ENCODE results near the gene SLC12A4.
"Not testable (repeated sequence)": the region's sequence is repeated elsewhere in the genome, so short reads cannot be mapped to it uniquely, and the experiment has no call there.

The SLC12A4 gene

DNA sequence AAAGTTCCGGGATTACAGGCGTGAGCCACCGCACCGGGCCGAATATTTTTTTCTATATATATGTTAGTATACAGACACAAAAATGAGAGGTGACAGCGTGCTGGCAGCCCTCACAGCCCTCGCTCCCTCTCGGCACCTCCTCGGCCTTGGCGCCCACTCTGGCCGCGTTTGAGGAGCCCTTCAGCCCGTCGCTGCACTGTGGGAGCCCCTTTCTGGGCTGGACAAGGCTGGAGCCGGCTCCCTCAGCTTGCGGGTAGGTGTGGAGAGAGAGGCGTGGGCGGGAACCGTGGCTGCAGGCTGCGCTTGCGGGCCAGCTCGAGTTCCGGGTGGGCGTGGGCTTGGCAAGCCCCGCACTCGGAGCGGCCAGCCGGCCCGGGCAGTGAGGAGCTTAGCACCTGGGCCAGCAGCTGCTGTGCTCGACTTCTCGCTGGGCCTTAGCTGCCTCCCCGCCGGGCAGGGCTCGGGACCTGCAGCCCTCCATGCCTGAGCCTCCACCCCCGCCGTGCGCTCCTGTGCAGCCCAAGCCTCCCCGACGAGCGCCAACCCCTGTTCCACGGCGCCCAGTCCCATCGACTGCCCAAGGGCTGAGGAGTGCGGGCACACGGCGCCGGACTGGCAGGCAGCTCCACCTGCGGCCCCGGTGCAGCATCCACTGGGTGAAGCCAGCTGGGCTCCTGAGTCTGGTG lies 13.7 kb upstream of the SLC12A4 start:
- Histone ChIP-seq H3K27me3 (ENCODE audit: control insufficient read depth, insufficient read depth, low read length) (peaks cover 12% of the 10 kb centered on the region), H3K4me2 (ENCODE audit: low read length) (no peak overlapping the region), H3K4me1 (ENCODE audit: control insufficient read depth, insufficient read depth, low read length) (no peaks in the 10 kb centered on the region), H3K4me3 (ENCODE audit: low read length) (no peak overlapping the region), H3K9ac (ENCODE audit: low read depth, low read length) (no peak overlapping the region), H3K36me3 (ENCODE audit: insufficient read depth, low read length) (no peaks in the 10 kb centered on the region), H3K9me3 (replicated peaks; ENCODE audit: low read length) (no peaks in the 10 kb centered on the region)

GRCh38 chr16:67979955-67980678 lies 11.7 kb upstream of the SLC12A4 start, which contains the start of gene DPEP3:
TSS of gene DPEP3 (minus strand) at chr16:67980499. CDS start at chr16:67980380, 119 bp downstream.
- H3K4me2 ChIP-seq (ENCODE audit: low read length), result no peak within 1 kb of the TSS
- no peaks in the 10 kb centered on the region for H3K36me3 ChIP-seq (ENCODE audit: insufficient read depth, low read length)
- H3K4me1 ChIP-seq (ENCODE audit: control insufficient read depth, insufficient read depth, low read length), result no peaks in the 10 kb centered on the region
- H3K9me3 ChIP-seq (replicated peaks; ENCODE audit: low read length), result no peaks in the 10 kb centered on the region
- peaks cover 27% of the 10 kb centered on the region for H3K27me3 ChIP-seq (ENCODE audit: control insufficient read depth, insufficient read depth, low read length)
- no peak within 1 kb of the TSS for H3K4me3 ChIP-seq (ENCODE audit: low read length)
- H3K9ac ChIP-seq (ENCODE audit: low read depth, low read length), result no peak within 1 kb of the TSS

DNA sequence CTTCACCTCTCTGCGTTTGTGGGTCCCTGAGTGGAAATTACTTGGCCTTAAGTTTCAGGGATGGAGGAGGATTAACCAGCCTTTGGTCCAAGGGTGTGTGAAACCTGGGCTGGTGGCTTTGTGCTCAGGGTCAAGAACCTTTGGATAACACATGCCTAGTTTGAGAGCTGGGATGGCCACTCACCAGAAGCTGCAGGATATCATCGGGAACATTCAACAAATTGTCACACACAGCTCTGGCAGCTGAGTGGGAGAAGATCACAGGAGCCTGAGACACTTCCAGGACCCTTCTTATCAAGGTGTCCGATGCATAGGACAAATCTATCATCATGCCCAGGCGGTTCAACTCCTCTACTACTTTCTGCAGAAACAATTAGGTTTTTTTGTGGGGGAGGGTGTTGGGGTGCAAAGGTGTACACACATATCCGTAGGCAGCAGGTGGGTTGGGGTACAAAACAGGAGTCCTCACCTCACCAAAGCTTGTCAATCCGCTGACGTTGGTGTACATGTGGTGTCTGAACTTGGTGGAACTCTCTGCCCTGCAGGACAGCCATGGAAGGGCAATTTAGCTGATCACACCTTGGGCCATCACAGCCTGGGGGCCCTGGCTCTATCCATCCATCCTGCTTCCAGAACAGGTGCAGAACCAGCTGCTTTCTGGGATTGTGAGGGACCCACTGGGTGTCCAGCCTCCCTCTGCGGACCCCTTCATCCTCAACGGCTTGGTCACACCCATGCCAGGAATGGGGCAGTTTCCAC lies 9.2 kb upstream of the SLC12A4 start:
- Histone ChIP-seq H3K27me3 (ENCODE audit: control insufficient read depth, insufficient read depth, low read length) (peaks cover 27% of the 10 kb centered on the region), H3K9me3 (replicated peaks; ENCODE audit: low read length) (no peaks in the 10 kb centered on the region), H3K4me1 (ENCODE audit: control insufficient read depth, insufficient read depth, low read length) (no peaks in the 10 kb centered on the region), H3K4me2 (ENCODE audit: low read length) (no peak overlapping the region), H3K36me3 (ENCODE audit: insufficient read depth, low read length) (no peaks in the 10 kb centered on the region), H3K4me3 (ENCODE audit: low read length) (no peak overlapping the region), H3K9ac (ENCODE audit: low read depth, low read length) (no peak overlapping the region)

DNA sequence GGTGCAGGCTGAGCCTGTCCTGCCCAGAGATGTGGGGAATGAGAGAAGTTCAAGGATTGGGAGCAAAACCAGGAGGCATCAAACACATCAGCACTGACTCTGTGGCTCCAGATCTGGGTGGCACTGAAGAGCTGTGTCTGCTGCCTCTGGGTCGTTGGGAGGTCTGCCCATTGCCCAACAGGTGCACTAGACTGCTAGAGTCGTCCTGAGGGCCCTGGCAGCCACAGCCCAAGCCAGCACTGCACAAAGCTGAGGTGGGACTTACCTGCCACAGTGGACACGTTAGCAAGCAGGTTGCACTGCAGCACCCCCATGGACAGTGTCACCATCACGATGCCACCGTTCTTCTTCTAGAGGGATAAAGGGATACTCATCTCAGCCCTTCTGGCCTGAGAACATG lies 8.6 kb upstream of the SLC12A4 start:
- no peak overlapping the region for H3K4me3 ChIP-seq (ENCODE audit: low read length)
- H3K4me1 ChIP-seq (ENCODE audit: control insufficient read depth, insufficient read depth, low read length), result no peaks in the 10 kb centered on the region
- no peaks in the 10 kb centered on the region for H3K36me3 ChIP-seq (ENCODE audit: insufficient read depth, low read length)
- no peak overlapping the region for H3K9ac ChIP-seq (ENCODE audit: low read depth, low read length)
- no peak overlapping the region for H3K4me2 ChIP-seq (ENCODE audit: low read length)
- H3K27me3 ChIP-seq (ENCODE audit: control insufficient read depth, insufficient read depth, low read length), result peaks cover 27% of the 10 kb centered on the region
- no peaks in the 10 kb centered on the region for H3K9me3 ChIP-seq (replicated peaks; ENCODE audit: low read length)

- Histone ChIP-seq H3K4me2 (ENCODE audit: low read length) (no peak overlapping the region), H3K9ac (ENCODE audit: low read depth, low read length) (no peak overlapping the region), H3K4me1 (ENCODE audit: control insufficient read depth, insufficient read depth, low read length) (no peaks in the 10 kb centered on the region), H3K36me3 (ENCODE audit: insufficient read depth, low read length) (no peaks in the 10 kb centered on the region), H3K9me3 (replicated peaks; ENCODE audit: low read length) (no peaks in the 10 kb centered on the region), H3K4me3 (ENCODE audit: low read length) (no peak overlapping the region), H3K27me3 (ENCODE audit: control insufficient read depth, insufficient read depth, low read length) (peaks cover 27% of the 10 kb centered on the region)
These were observed 7.8 kb upstream of the SLC12A4 start for GRCh38 chr16:67976205-67976604.

DNA sequence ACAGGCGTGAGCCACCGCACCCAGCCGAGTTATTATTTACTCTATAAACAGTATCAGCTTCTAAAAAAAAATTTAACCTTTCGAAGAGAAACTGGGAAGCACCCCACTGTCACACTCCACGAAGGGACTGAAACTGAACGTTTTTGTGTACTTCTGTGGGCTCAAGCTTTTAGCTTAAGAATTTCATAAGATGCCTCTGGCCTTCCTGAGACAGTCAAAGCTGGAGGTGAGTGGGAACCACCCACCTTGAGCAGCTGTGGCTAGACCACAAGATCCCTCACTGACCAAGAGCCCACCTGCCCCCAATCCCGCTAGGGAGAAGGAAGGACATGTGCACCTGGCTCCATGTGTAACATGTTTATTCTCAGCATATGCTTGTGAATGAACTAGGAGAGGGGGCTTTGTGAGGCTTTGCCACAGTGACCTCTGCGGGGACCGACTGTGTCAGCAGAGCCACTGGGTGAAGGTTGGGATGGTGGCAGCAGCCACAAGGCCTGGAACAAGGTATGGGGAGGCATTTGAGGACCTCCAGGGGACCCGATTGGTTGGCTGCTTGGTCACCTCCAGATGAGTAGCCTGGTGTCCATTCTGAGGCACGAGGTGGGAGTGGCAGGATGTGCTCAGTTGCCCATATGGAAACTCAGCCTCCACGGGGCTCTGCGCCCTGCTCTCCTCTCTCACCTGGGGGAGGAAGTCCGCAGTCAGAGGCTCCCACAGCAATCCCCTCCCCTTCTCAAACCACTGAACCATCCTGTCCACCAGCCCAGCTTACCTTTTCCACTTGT lies 7.1 kb upstream of the SLC12A4 start:
- Histone ChIP-seq H3K4me3 (ENCODE audit: low read length) (no peak overlapping the region), H3K4me2 (ENCODE audit: low read length) (no peak overlapping the region), H3K9ac (ENCODE audit: low read depth, low read length) (no peak overlapping the region), H3K9me3 (replicated peaks; ENCODE audit: low read length) (no peaks in the 10 kb centered on the region), H3K36me3 (ENCODE audit: insufficient read depth, low read length) (no peaks in the 10 kb centered on the region), H3K4me1 (ENCODE audit: control insufficient read depth, insufficient read depth, low read length) (no peaks in the 10 kb centered on the region), H3K27me3 (ENCODE audit: control insufficient read depth, insufficient read depth, low read length) (peaks cover 27% of the 10 kb centered on the region)

DNA sequence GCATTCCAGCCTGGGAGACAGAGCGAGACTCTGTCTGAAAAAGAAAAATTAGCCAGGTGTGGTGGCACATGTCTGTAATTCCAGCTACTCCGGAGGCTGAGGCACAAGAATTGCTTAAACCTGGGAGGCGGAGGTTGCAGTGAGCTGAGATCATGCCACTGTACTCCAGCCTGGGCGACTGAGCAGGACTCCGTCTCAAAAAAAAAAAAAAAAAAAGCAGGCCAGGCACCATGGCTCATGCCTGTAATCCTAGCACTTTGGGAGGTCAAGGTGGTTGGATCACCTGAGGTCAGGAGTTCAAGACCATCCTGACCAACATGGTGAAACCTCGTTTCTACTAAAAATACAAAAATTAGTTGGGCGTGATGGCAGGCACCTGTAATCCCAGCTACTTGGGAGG lies 3.8 kb upstream of the SLC12A4 start:
- not testable (repeated sequence) for H3K36me3 ChIP-seq (ENCODE audit: insufficient read depth, low read length); H3K4me2 ChIP-seq (ENCODE audit: low read length); H3K9ac ChIP-seq (ENCODE audit: low read depth, low read length); H3K4me3 ChIP-seq (ENCODE audit: low read length); H3K4me1 ChIP-seq (ENCODE audit: control insufficient read depth, insufficient read depth, low read length); H3K9me3 ChIP-seq (replicated peaks; ENCODE audit: low read length)
- H3K27me3 ChIP-seq (ENCODE audit: control insufficient read depth, insufficient read depth, low read length), result peaks cover 16% of the 10 kb centered on the region

DNA sequence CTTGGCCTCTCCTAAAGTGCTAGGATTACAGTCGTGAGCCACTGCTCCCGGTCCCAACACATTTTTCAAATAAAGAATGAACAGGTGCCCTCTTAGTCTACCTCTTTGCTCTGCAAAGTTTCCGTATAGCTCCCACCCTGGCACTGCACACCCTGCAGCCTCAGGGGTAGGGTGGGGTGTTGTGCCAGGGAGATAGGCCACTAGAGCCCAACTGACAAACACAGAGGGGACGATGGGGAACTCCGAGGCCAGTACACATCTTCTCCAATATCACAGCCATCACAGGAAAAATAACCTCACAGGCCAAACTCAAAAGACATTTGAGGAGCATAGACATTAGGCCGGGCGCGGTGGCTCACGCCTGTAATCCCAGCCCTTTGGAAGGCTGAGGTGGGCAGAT lies 2.7 kb upstream of the SLC12A4 start:
- peaks cover 5% of the 10 kb centered on the region for H3K27me3 ChIP-seq (ENCODE audit: control insufficient read depth, insufficient read depth, low read length)
- H3K36me3 ChIP-seq (ENCODE audit: insufficient read depth, low read length), result peaks cover 3% of the 10 kb centered on the region
- no peak overlapping the region for H3K9ac ChIP-seq (ENCODE audit: low read depth, low read length)
- no peaks in the 10 kb centered on the region for H3K9me3 ChIP-seq (replicated peaks; ENCODE audit: low read length)
- no peak overlapping the region for H3K4me3 ChIP-seq (ENCODE audit: low read length)
- no peak overlapping the region for H3K4me2 ChIP-seq (ENCODE audit: low read length)
- H3K4me1 ChIP-seq (ENCODE audit: control insufficient read depth, insufficient read depth, low read length), result peaks cover 18% of the 10 kb centered on the region

- Histone ChIP-seq H3K4me2 (ENCODE audit: low read length) (peak overlapping the region; percentile 82), H3K36me3 (ENCODE audit: insufficient read depth, low read length) (peaks cover 15% of the 10 kb centered on the region), H3K4me1 (ENCODE audit: control insufficient read depth, insufficient read depth, low read length) (peaks cover 26% of the 10 kb centered on the region), H3K9ac (ENCODE audit: low read depth, low read length) (peak overlapping the region; percentile 98), H3K9me3 (replicated peaks; ENCODE audit: low read length) (no peaks in the 10 kb centered on the region), H3K4me3 (ENCODE audit: low read length) (peak overlapping the region; percentile 96), H3K27me3 (ENCODE audit: control insufficient read depth, insufficient read depth, low read length) (no peaks in the 10 kb centered on the region)
These were observed 1.0 kb upstream of the SLC12A4 start for GRCh38 chr16:67969254-67970039.

DNA sequence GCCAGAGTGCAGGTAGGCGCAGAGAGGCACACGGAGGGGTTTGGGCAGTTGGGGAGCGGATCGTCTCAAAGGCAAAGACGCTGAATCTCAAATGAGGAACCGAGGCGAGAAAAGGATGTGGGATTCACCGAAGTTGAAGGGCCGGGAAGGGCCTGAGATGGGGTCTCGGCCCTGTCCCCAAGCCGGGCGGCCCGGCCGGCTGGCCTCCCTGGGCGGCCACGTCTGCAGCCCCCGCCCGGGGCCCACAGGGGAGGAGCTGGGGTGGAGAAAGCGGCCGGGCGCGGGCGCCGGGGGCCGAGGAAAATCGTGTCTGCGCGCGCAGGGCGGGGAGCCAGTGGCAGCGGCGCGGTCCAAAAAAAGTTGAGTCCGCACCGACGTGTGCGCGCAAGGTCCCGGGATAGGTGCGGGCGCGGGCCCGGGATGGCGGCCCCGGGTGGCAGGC lies 458 bp downstream of the SLC12A4 start:
- H3K4me2 ChIP-seq (ENCODE audit: low read length), result peak overlapping the region; percentile 82

More for the DNA sequence above, 458 bp downstream of the SLC12A4 start:
- Histone ChIP-seq H3K27me3 (ENCODE audit: control insufficient read depth, insufficient read depth, low read length) (no peaks in the 10 kb centered on the region), H3K4me1 (ENCODE audit: control insufficient read depth, insufficient read depth, low read length) (peaks cover 26% of the 10 kb centered on the region), H3K9ac (ENCODE audit: low read depth, low read length) (peak overlapping the region; percentile 98), H3K36me3 (ENCODE audit: insufficient read depth, low read length) (peaks cover 22% of the 10 kb centered on the region), H3K4me3 (ENCODE audit: low read length) (peak overlapping the region; percentile 96), H3K9me3 (replicated peaks; ENCODE audit: low read length) (no peaks in the 10 kb centered on the region)

All from skeletal muscle satellite cell (primary cell).